Ascending aorta (tissue), 2 donors: ENCODE data around the gene LAMA2. TPM values are rescaled to one million over a fixed set of nuclear protein-coding genes. Genes with fewer than 3 reads are reported as not detected.

Experiments
- DNase-seq, 2 donors: peaks; one replicate each; pipeline ENCODE4 v3.0.0-alpha.2; 2019; ENCODE audit warnings: low spot score in 2 of 2
- H3K27ac ChIP-seq, 2 donors: fragments of 200-600 bp; sonication (generic); one replicate each; pipeline ENCODE4 v1.5.1; 2016 to 2017; ENCODE audit warnings: mild to moderate bottlenecking in 1 of 2
- H3K27me3 ChIP-seq: fragments of 200-600 bp; sonication (generic); one replicate; pipeline ENCODE4 v1.5.1; 2017
- H3K36me3 ChIP-seq, 2 donors: fragments of 200-600 bp; sonication (generic); one replicate each; pipeline ENCODE4 v1.5.1; 2016
- H3K4me1 ChIP-seq, 2 donors: fragments of 200-600 bp; sonication (generic); one replicate each; pipeline ENCODE4 v1.5.1; 2016 to 2017; ENCODE audit warnings: mild to moderate bottlenecking in 1 of 2
- H3K4me3 ChIP-seq, 2 donors: fragments of 200-600 bp; sonication (generic); one replicate each; pipeline ENCODE4 v1.5.1; 2016 to 2017; ENCODE audit warnings: mild to moderate bottlenecking in 1 of 2
- H3K9me3 ChIP-seq, 2 donors: fragments of 200-600 bp; sonication (generic); one replicate each; pipeline ENCODE4 v1.5.1; 2016
- intact Hi-C: fragments of 100-400 bp; cut with DNase I; formaldehyde crosslinking; loops from one replicate; pipeline ENCODE4 v1.15.1; 2023
- total RNA-seq: library from RNA; depleted of rRNA; stranded (reverse); fragments of >200 nt; gene quantifications from one replicate; pipeline ENCODE4 v1.1.0, GENCODE V29; 2016
- TF ChIP-seq, protein P1 (sequence below), 3 experiments: fragments of 200-600 bp in 2 of 3; fragments of 450-650 bp in 1 of 3; sonication (generic) in 2 of 3; IDR thresholded peaks; one replicate each; pipeline ENCODE4 v1.5.1; 2016 to 2019; ENCODE audit warnings: antibody characterized with exemption in 3 of 3, mild to moderate bottlenecking in 1 of 3, moderate library complexity in 1 of 3

The LAMA2 gene
- total RNA-seq, 1 donor from 2014 or later = 45.2 TPM

GRCh38 chr6:129233458-129234134 is 350.7 kb downstream of the LAMA2 start:
- TF ChIP-seq, protein P1, sequence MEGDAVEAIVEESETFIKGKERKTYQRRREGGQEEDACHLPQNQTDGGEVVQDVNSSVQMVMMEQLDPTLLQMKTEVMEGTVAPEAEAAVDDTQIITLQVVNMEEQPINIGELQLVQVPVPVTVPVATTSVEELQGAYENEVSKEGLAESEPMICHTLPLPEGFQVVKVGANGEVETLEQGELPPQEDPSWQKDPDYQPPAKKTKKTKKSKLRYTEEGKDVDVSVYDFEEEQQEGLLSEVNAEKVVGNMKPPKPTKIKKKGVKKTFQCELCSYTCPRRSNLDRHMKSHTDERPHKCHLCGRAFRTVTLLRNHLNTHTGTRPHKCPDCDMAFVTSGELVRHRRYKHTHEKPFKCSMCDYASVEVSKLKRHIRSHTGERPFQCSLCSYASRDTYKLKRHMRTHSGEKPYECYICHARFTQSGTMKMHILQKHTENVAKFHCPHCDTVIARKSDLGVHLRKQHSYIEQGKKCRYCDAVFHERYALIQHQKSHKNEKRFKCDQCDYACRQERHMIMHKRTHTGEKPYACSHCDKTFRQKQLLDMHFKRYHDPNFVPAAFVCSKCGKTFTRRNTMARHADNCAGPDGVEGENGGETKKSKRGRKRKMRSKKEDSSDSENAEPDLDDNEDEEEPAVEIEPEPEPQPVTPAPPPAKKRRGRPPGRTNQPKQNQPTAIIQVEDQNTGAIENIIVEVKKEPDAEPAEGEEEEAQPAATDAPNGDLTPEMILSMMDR (IDR thresholded peaks at IDR 0.05) = no peak
- Histone ChIP-seq H3K36me3 (no peaks in the 10 kb centered on the region), H3K4me3 (no peak overlapping the region), H3K9me3 (no peaks in the 10 kb centered on the region), H3K4me1 (no peaks in the 10 kb centered on the region), H3K27ac (no peak overlapping the region), H3K27me3 (no peaks in the 10 kb centered on the region)
- no peak for DNase-seq
- intact Hi-C loops = no loop called here

DNA sequence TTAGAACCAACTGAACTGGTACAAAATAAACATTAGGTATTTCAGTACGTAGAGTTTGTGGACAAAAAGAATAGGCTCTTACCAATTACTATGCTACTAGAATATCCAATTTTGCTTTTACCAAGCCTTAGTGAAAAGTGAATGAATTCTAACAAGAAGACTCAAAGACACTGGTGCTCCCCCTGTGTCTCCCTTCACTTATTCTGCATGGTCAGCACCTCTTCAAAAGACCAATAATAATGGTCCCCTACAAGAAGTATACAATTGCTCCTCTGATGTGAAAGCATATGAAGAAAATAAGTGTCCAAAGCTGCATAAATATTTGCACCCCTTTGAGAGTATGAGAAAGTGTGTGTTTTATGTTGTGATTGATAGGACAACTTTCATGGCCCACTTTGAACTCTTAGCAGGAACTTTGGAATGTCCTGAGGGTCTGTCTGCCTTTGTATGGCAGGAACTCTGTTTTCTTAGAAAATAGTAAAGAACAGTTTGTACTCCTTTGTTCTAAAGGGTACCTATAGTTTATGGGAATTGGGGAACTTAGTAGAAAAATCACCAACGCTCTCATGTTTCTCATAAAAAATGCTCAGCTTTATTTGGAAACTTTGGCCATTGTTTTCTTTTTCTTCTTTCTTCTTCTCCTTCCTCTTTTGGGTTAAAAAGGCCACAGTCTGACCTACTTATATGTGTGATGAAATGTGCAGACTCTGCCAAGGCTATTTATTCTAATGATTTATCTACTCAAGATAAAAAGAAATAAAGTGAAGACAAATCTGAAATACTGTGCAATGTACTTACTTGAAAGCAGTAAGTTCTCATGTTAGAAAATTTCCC is 352.4 kb downstream of the LAMA2 start:
- no peaks in the 10 kb centered on the region for H3K9me3 ChIP-seq
- H3K4me1 ChIP-seq = no peaks in the 10 kb centered on the region
- no peak overlapping the region for H3K4me3 ChIP-seq
- no peak overlapping the region for H3K27ac ChIP-seq
- H3K36me3 ChIP-seq = no peaks in the 10 kb centered on the region
- no peak for DNase-seq
- H3K27me3 ChIP-seq = no peaks in the 10 kb centered on the region
- intact Hi-C loops = no loop called here
- TF ChIP-seq, protein P1 (IDR thresholded peaks at IDR 0.05) = no peak

GRCh38 chr6:129236001-129236517 is 353.1 kb downstream of the LAMA2 start:
- intact Hi-C loops = no loop called here
- Histone ChIP-seq H3K36me3 (no peaks in the 10 kb centered on the region), H3K27me3 (no peaks in the 10 kb centered on the region), H3K9me3 (no peaks in the 10 kb centered on the region), H3K4me1 (no peaks in the 10 kb centered on the region), H3K27ac (no peak overlapping the region), H3K4me3 (no peak overlapping the region)
- DNase-seq = no peak
- TF ChIP-seq, protein P1 (IDR thresholded peaks at IDR 0.05) = no peak

- Histone ChIP-seq H3K27ac (no peak overlapping the region), H3K9me3 (no peaks in the 10 kb centered on the region), H3K27me3 (no peaks in the 10 kb centered on the region), H3K36me3 (no peaks in the 10 kb centered on the region), H3K4me3 (no peak overlapping the region), H3K4me1 (no peaks in the 10 kb centered on the region)
- TF ChIP-seq, protein P1 (IDR thresholded peaks at IDR 0.05) = no peak
- no peak for DNase-seq
- intact Hi-C loops = no loop called here
These were observed 356.1 kb downstream of the LAMA2 start for GRCh38 chr6:129238991-129239390.

- no peaks in the 10 kb centered on the region for H3K36me3 ChIP-seq
- no peaks in the 10 kb centered on the region for H3K4me1 ChIP-seq
- no peak for DNase-seq
- H3K27me3 ChIP-seq = no peaks in the 10 kb centered on the region
- intact Hi-C loops = no loop called here
- TF ChIP-seq, protein P1 (IDR thresholded peaks at IDR 0.05) = no peak
- H3K9me3 ChIP-seq = no peaks in the 10 kb centered on the region
- no peak overlapping the region for H3K27ac ChIP-seq
- no peak overlapping the region for H3K4me3 ChIP-seq
These were observed 357.0 kb downstream of the LAMA2 start for GRCh38 chr6:129239825-129240491.
